Progenitor cell of endocrine pancreas (in vitro differentiated cells): ENCODE results near the gene STX7. TPM values are rescaled to one million over a fixed set of nuclear protein-coding genes. Genes with fewer than 3 reads are reported as not detected.
A peak's percentile ranks its signal among the peaks of the same experiment; 100 is the strongest.

Experiments used
- DNase-seq: peaks from one replicate; pipeline ENCODE4 v3.0.0; 2021; ENCODE audit warnings: low spot score; ENCODE audit not compliant: unreplicated experiment
- H3K27ac Mint-ChIP-seq: 2 replicates; pipeline ENCODE4 v1.8.0; 2021; ENCODE audit warnings: mild to moderate bottlenecking, moderate library complexity, mixed read lengths
- H3K27me3 Mint-ChIP-seq: 2 replicates; pipeline ENCODE4 v1.8.0; 2021; ENCODE audit warnings: mixed read lengths
- H3K36me3 Mint-ChIP-seq: 2 replicates; pipeline ENCODE4 v1.8.0; 2022; ENCODE audit warnings: mixed read lengths; ENCODE audit not compliant: insufficient read depth
- H3K4me1 Mint-ChIP-seq: 2 replicates; pipeline ENCODE4 v1.8.0; 2021; ENCODE audit warnings: low read depth, mixed read lengths
- H3K4me3 Mint-ChIP-seq: 2 replicates; pipeline ENCODE4 v1.8.0; 2021; ENCODE audit warnings: low read depth, mild to moderate bottlenecking, moderate library complexity, mixed read lengths
- H3K9me3 Mint-ChIP-seq: 2 replicates; pipeline ENCODE4 v1.8.0; 2021; ENCODE audit warnings: low read depth, mixed read lengths
- total RNA-seq: library from RNA; stranded (reverse); gene quantifications from 2 replicates; pipeline ENCODE4 v1.2.1, GENCODE V29; 2021
- TF ChIP-seq, protein P1 (sequence below): fragments of 200-600 bp; sonication (generic); IDR thresholded peaks from one replicate; pipeline ENCODE4 v1.5.0; 2021; ENCODE audit warnings: antibody characterized with exemption, mild to moderate bottlenecking; ENCODE audit not compliant: unreplicated experiment

Gene STX7
- total RNA-seq, 1 donor from 2014 or later = 40.5 TPM

- Mint-ChIP-seq H3K4me3 (no peak overlapping the region), H3K27ac (no peak overlapping the region), H3K4me1 (no peaks in the 10 kb centered on the region), H3K27me3 (no peaks in the 10 kb centered on the region), H3K9me3 (no peaks in the 10 kb centered on the region), H3K36me3 (no peaks in the 10 kb centered on the region)
- TF ChIP-seq, protein P1, sequence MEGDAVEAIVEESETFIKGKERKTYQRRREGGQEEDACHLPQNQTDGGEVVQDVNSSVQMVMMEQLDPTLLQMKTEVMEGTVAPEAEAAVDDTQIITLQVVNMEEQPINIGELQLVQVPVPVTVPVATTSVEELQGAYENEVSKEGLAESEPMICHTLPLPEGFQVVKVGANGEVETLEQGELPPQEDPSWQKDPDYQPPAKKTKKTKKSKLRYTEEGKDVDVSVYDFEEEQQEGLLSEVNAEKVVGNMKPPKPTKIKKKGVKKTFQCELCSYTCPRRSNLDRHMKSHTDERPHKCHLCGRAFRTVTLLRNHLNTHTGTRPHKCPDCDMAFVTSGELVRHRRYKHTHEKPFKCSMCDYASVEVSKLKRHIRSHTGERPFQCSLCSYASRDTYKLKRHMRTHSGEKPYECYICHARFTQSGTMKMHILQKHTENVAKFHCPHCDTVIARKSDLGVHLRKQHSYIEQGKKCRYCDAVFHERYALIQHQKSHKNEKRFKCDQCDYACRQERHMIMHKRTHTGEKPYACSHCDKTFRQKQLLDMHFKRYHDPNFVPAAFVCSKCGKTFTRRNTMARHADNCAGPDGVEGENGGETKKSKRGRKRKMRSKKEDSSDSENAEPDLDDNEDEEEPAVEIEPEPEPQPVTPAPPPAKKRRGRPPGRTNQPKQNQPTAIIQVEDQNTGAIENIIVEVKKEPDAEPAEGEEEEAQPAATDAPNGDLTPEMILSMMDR = peak; percentile 81
- peak; percentile 16 for DNase-seq
Observed at GRCh38 chr6:132483779-132484679, 28.9 kb downstream of the STX7 start.

DNA sequence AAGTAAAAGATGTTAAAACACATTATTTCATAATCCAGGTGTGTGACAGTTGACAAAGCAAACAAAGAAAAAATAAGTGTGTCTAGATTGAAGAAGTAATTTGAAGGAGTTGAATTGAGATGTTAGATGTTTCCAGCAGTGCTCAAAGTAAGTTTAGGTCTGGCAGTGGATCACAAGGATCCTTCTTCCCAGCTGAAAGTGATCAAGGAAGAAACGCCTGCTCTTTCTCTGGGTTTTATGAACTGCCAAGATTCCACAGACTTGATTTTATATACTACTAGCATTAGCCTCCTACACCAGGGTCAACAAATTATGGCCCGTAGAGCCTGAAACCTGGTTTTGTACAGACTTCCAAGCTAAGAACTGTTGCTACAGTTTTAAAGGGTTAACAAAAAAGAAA lies 30.3 kb downstream of the STX7 start:
- no peaks in the 10 kb centered on the region for H3K36me3 Mint-ChIP-seq
- H3K27ac Mint-ChIP-seq = no peak overlapping the region
- H3K4me3 Mint-ChIP-seq = no peak overlapping the region
- DNase-seq = no peak
- no peaks in the 10 kb centered on the region for H3K4me1 Mint-ChIP-seq
- H3K9me3 Mint-ChIP-seq = no peaks in the 10 kb centered on the region
- TF ChIP-seq, protein P1 = no peak
- H3K27me3 Mint-ChIP-seq = no peaks in the 10 kb centered on the region

DNA sequence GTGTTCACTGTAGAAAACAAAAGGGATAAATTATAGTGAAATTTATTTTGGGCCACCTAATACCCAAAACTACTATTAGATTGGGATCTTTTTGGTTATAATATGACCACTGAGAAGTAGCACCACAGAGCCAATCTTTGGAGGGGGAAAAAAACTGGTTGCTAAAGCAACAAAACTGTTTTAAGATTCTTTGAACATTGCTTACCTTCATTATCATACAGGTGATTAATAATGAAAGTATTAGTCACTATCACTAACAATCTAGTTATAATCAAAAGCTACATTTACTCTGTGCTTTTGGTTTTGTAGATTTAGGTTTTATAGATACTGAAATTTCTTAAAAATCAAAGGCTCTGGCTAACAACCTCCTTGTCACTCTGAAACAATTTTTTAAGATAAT lies 31.7 kb downstream of the STX7 start:
- no peaks in the 10 kb centered on the region for H3K27me3 Mint-ChIP-seq
- no peak for DNase-seq
- H3K27ac Mint-ChIP-seq = no peak overlapping the region
- H3K4me3 Mint-ChIP-seq = no peak overlapping the region
- H3K4me1 Mint-ChIP-seq = no peaks in the 10 kb centered on the region
- H3K36me3 Mint-ChIP-seq = no peaks in the 10 kb centered on the region
- no peaks in the 10 kb centered on the region for H3K9me3 Mint-ChIP-seq
- TF ChIP-seq, protein P1 = no peak

DNA sequence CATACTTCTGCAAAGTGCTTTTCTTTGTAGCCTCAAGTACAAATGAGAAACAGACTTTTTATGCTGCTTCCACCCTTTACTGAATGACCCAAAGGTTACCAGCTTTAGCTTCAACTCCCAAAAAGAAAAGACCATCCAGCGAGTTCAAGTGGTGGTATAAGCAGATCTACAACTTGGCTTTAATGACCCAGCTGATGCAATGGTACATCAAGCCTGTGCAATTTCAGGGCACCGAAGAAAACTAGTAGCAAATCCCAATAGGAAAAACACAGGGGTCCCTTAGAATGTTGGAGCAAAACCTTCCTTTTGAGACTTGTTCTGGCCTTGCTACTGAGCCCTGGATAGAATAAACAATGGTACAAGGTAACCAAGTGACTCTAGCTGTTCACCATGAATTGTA lies 33.8 kb downstream of the STX7 start:
- Mint-ChIP-seq H3K4me1 (no peaks in the 10 kb centered on the region), H3K27ac (no peak overlapping the region), H3K36me3 (no peaks in the 10 kb centered on the region), H3K9me3 (no peaks in the 10 kb centered on the region), H3K27me3 (no peaks in the 10 kb centered on the region), H3K4me3 (no peak overlapping the region)
- DNase-seq = no peak
- TF ChIP-seq, protein P1 = no peak

- Mint-ChIP-seq H3K4me1 (no peaks in the 10 kb centered on the region), H3K27me3 (no peaks in the 10 kb centered on the region), H3K36me3 (no peaks in the 10 kb centered on the region), H3K4me3 (no peak overlapping the region), H3K27ac (no peak overlapping the region), H3K9me3 (no peaks in the 10 kb centered on the region)
- TF ChIP-seq, protein P1 = no peak
- no peak for DNase-seq
Observed at GRCh38 chr6:132478674-132479073, 34.2 kb downstream of the STX7 start.
